C4-2B (cell line): ENCODE results near the gene KCTD16.

Experiments
- H3K27ac ChIP-seq: fragments of 450-650 bp; 2 replicates; pipeline ENCODE4 v1.5.1; 2017
- CTCF ChIP-seq: fragments of 450-650 bp; conservative IDR thresholded peaks from 2 replicates; pipeline ENCODE4 v1.5.1; 2017; ENCODE audit warnings: mild to moderate bottlenecking
- ZFX ChIP-seq: fragments of 450-650 bp; IDR thresholded peaks from 2 replicates; pipeline ENCODE4 v1.6.1; 2017

Gene KCTD16

GRCh38 chr5:144315994-144316634 is 145.4 kb downstream of the KCTD16 start:
- no peak overlapping the region for H3K27ac ChIP-seq
- TF ChIP-seq CTCF: no peak

DNA sequence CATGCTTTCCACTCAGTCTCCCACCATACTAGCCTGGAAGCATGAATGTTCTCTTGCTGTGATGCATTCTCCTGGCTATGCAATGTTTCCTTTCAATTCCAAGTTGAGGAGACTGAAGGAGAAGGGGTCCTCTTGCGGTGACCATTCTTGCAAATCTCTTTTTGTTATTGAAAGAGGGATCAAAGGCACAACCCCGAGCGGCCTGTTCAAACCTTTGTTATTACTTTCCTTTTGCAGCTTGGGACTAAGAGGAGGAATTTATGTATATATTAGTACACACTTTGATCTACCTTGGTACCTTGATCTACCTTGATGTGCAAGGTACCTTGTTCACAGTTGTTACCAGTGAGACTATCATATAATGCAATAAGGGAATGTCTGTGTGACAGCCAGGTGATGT is 147.3 kb downstream of the KCTD16 start:
- no peak overlapping the region for H3K27ac ChIP-seq
- TF ChIP-seq ZFX (no peak), CTCF (no peak)

DNA sequence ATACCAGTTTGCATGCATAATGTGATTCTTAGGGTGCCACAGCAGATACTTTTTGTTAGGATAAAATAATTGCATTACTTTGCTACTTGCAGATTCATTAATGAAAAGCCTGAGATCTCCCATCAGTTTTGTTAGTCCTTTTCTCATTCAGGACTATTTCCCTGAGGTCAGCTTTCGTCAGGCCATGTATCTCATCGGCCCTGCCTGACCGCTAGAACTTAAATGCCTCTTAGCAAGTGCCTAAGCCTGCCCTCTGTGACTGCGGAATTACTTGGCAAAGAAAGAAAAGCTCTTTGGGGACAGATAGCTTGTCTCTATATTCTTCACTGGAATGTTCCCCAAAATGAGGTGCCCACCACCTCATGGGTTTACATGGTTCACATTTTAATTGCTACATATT is 147.8 kb downstream of the KCTD16 start:
- no peak overlapping the region for H3K27ac ChIP-seq
- TF ChIP-seq ZFX: no peak
- no peak for TF ChIP-seq CTCF

DNA sequence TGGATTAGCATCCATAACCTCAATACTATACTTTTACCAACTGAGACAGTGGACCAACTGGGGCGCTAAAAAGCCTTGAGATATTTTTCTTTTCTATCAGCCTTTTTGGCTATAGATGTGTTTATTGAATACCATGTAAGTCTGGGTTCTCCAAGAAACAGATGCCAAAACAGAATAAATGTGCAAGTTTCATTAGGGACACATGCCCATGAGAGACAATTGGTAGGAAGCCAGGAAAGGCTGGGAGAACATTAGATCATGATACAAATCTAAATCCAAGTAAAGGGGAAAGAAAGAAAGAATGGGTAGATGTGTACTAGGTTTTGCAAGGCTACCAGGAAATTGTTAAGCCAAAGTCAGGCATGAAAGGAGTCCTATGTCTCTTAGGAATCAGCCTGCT is 152.5 kb downstream of the KCTD16 start:
- no peak for TF ChIP-seq CTCF
- TF ChIP-seq ZFX: no peak
- H3K27ac ChIP-seq: no peak overlapping the region

GRCh38 chr5:144325532-144325931 is 154.9 kb downstream of the KCTD16 start:
- no peak for TF ChIP-seq CTCF
- TF ChIP-seq ZFX: no peak
- no peak overlapping the region for H3K27ac ChIP-seq

GRCh38 chr5:144328494-144328893 is 157.8 kb downstream of the KCTD16 start:
- no peak for TF ChIP-seq ZFX
- TF ChIP-seq CTCF: no peak
- H3K27ac ChIP-seq: no peak overlapping the region

DNA sequence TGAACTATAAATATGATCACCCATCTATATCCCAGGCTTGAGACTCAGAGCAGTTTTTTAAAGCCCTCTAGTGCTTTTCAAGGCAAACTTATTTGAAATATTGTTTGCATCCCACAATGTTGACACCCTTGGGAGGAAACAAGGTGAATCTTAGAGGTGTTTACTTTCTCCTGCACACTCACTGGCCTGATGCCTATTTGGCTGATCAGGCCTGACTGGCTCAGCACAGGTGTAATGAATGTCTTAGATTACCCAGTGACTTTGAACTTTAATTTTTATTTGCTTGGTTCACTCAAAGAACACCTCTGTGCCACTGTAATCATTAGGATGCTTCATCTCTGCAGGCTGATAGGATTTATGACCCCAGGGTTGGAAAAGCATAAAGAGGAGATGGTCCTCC is 158.3 kb downstream of the KCTD16 start:
- H3K27ac ChIP-seq: no peak overlapping the region

More for the DNA sequence above, 158.3 kb downstream of the KCTD16 start:
- no peak for TF ChIP-seq ZFX
- no peak for TF ChIP-seq CTCF
